Gastrocnemius medialis (tissue), 4 donors: ENCODE measurements around the gene YWHAE. TPM values are rescaled to one million over a fixed set of nuclear protein-coding genes. Genes with fewer than 3 reads are reported as not detected.
A peak's percentile ranks its signal among the peaks of the same experiment; 100 is the strongest.
"Not testable (repeated sequence)": the region's sequence is repeated elsewhere in the genome, so short reads cannot be mapped to it uniquely, and the experiment has no call there.

Experiments
- ATAC-seq, 2 donors: fragments of 150-250 bp; one replicate each; pipeline ENCODE4 v1.9.1; 2016
- DNase-seq, 2 donors: peaks; one replicate each; pipeline ENCODE4 v3.0.0-alpha.2; 2019
- H3K27ac ChIP-seq, 4 donors: fragments of 200-600 bp; sonication (generic); 1 replicate in 1 of 4; 2 replicates in 3 of 4; pipeline ENCODE4 v1.5.1; 2016 to 2018; ENCODE audit warnings: mild to moderate bottlenecking in 2 of 4, moderate library complexity in 1 of 4
- H3K27me3 ChIP-seq, 3 donors: fragments of 200-600 bp; sonication (generic) in 2 of 3; 1 replicate in 1 of 3; 2 replicates in 2 of 3; pipeline versions ENCODE4 v1.5.1 to v1.6.0; 2016 to 2019; ENCODE audit warnings: mild to moderate bottlenecking in 1 of 3, moderate library complexity in 1 of 3
- H3K36me3 ChIP-seq, 2 donors: fragments of 200-600 bp; sonication (generic) in 1 of 2; one replicate each; pipeline ENCODE4 v1.5.1; 2017 to 2018
- H3K4me1 ChIP-seq, 2 donors: fragments of 200-600 bp; sonication (generic) in 1 of 2; one replicate each; pipeline ENCODE4 v1.5.1; 2016 to 2017; ENCODE audit warnings: mild to moderate bottlenecking in 2 of 2
- H3K4me3 ChIP-seq, 4 donors: fragments of 200-600 bp; sonication (generic) in 3 of 4; 1 replicate in 1 of 4; 2 replicates in 3 of 4; pipeline ENCODE4 v1.5.1; 2016 to 2019; ENCODE audit warnings: mild to moderate bottlenecking in 2 of 4
- H3K9me3 ChIP-seq, 3 donors: fragments of 200-600 bp; sonication (generic) in 2 of 3; 1 replicate in 1 of 3; 2 replicates in 2 of 3; pipeline ENCODE4 v1.5.1; 2016 to 2019
- CTCF ChIP-seq, 5 experiments: fragments of 450-650 bp in 3 of 5; fragments of 200-600 bp in 2 of 5; sonication (generic) in 2 of 5; IDR thresholded peaks in 4 of 5; conservative IDR thresholded peaks in 1 of 5; 1 replicate in 4 of 5; 2 replicates in 1 of 5; pipeline ENCODE4 v1.5.1; 2016 to 2019; ENCODE audit warnings: antibody characterized with exemption in 5 of 5, mild to moderate bottlenecking in 3 of 5, moderate library complexity in 3 of 5
- POLR2A ChIP-seq, 2 donors: fragments of 450-650 bp; IDR thresholded peaks; one replicate each; pipeline ENCODE4 v1.6.1; 2017; ENCODE audit warnings: antibody characterized with exemption in 2 of 2, mild to moderate bottlenecking in 2 of 2, moderate library complexity in 2 of 2
- in situ Hi-C, 4 donors: fragments of 200-750 bp; cut with MboI; loops; one replicate each; pipeline versions ENCODE4 v1.15.0 to v1.8.0; 2017; ENCODE audit warnings: low sequenced_read_pairs in 4 of 4
- intact Hi-C: fragments of 100-400 bp; cut with DNase I; formaldehyde crosslinking; loops from one replicate; pipeline ENCODE4 v1.15.1; 2023; ENCODE audit warnings: low total_unique reads
- total RNA-seq, 4 donors: library from RNA; depleted of rRNA; stranded (reverse); fragments of >200 nt; gene quantifications; one replicate each; pipeline versions ENCODE4 v1.1.0 to v1.2.3, GENCODE V29; 2016

YWHAE gene
- total RNA-seq, 4 donors from 2014 or later: 915 to 1,814 (median 1,174) TPM

- H3K36me3 ChIP-seq: peaks cover 0 to 18% of the 10 kb centered on the region in 2 donors
- H3K27me3 ChIP-seq: no peaks in the 10 kb centered on the region
- H3K4me3 ChIP-seq: no peak overlapping the region
- H3K4me1 ChIP-seq: peaks cover 32 to 34% of the 10 kb centered on the region in 2 donors
- no peak for ATAC-seq
- no peaks in the 10 kb centered on the region for H3K9me3 ChIP-seq
- H3K27ac ChIP-seq: peak overlapping the region; percentile 89 to 97 (median 93)
- TF ChIP-seq POLR2A (IDR thresholded peaks at IDR 0.05): no peak
- TF ChIP-seq CTCF (IDR thresholded peaks at IDR 0.05 in 4 of 5, conservative IDR thresholded peaks at IDR 0.05 in 1 of 5): no peak
- in situ Hi-C loops: no loop called here
- DNase-seq: no peak
- intact Hi-C loops: loop anchor here (5.0 kb wide), 1 partner anchor 36 kb away; the partner anchor contains the start of gene CRK
These were observed 21.0 kb upstream of the YWHAE start for GRCh38 chr17:1420981-1421380.

GRCh38 chr17:1420163-1420562, 20.1 kb upstream of the YWHAE start:
- Histone ChIP-seq H3K36me3 (peaks cover 0 to 10% of the 10 kb centered on the region in 2 donors), H3K9me3 (no peaks in the 10 kb centered on the region), H3K4me1 (peaks cover 32 to 34% of the 10 kb centered on the region in 2 donors), H3K27me3 (no peaks in the 10 kb centered on the region), H3K27ac (no peak overlapping the region), H3K4me3 (no peak overlapping the region)
- intact Hi-C loops (loop anchor here (5.0 kb wide), 1 partner anchor 37 kb away; the partner anchor contains the start of gene CRK), in situ Hi-C loops (no loop called here)
- ATAC-seq: no peak
- TF ChIP-seq POLR2A (IDR thresholded peaks at IDR 0.05): no peak
- TF ChIP-seq CTCF (IDR thresholded peaks at IDR 0.05 in 4 of 5, conservative IDR thresholded peaks at IDR 0.05 in 1 of 5): no peak
- no peak for DNase-seq

GRCh38 chr17:1418476-1418875, 18.5 kb upstream of the YWHAE start:
- intact Hi-C loops, H3K9me3 ChIP-seq, ATAC-seq, in situ Hi-C loops, H3K4me3 ChIP-seq, DNase-seq, H3K36me3 ChIP-seq, H3K27me3 ChIP-seq: not testable (repeated sequence)
- H3K27ac ChIP-seq: peak overlapping the region in 3 of 4 donors; percentile 2 to 60 (median 48)
- H3K4me1 ChIP-seq: peaks cover 36 to 37% of the 10 kb centered on the region in 2 donors

- no peaks in the 10 kb centered on the region for H3K36me3 ChIP-seq
- H3K27ac ChIP-seq: no peak overlapping the region
- in situ Hi-C loops (no loop called here), intact Hi-C loops (no loop called here)
- peaks cover 25 to 26% of the 10 kb centered on the region in 2 donors for H3K4me1 ChIP-seq
- H3K4me3 ChIP-seq: no peak overlapping the region
- TF ChIP-seq POLR2A (IDR thresholded peaks at IDR 0.05) (no peak), CTCF (IDR thresholded peaks at IDR 0.05 in 4 of 5, conservative IDR thresholded peaks at IDR 0.05 in 1 of 5) (no peak)
- ATAC-seq (no peak), DNase-seq (no peak)
- H3K27me3 ChIP-seq: no peaks in the 10 kb centered on the region
- H3K9me3 ChIP-seq: no peaks in the 10 kb centered on the region
These were observed 16.4 kb upstream of the YWHAE start for GRCh38 chr17:1416414-1416813.

- in situ Hi-C loops: no loop called here
- Histone ChIP-seq H3K4me3 (no peak overlapping the region), H3K9me3 (no peaks in the 10 kb centered on the region), H3K36me3 (no peaks in the 10 kb centered on the region), H3K4me1 (peaks cover 24 to 25% of the 10 kb centered on the region in 2 donors), H3K27ac (peak overlapping the region; percentile 69 to 75 (median 72)), H3K27me3 (no peaks in the 10 kb centered on the region)
- no peak for TF ChIP-seq CTCF (IDR thresholded peaks at IDR 0.05 in 4 of 5, conservative IDR thresholded peaks at IDR 0.05 in 1 of 5)
- no peak for TF ChIP-seq POLR2A (IDR thresholded peaks at IDR 0.05)
- intact Hi-C loops: no loop called here
- peak; percentile 24 to 56 for ATAC-seq
- DNase-seq: peak in 1 of 2 donors; percentile 68
These were observed 14.6 kb upstream of the YWHAE start for GRCh38 chr17:1414634-1415033.
